Testis (tissue), 2 donors: ENCODE measurements around the gene FGFR2.

Experiments used
- POLR2A ChIP-seq: fragments of 450-650 bp; IDR thresholded peaks from one replicate; pipeline ENCODE4 v1.6.1; 2017; ENCODE audit warnings: antibody characterized with exemption, mild to moderate bottlenecking, moderate library complexity
- TF ChIP-seq, protein P1 (sequence below), 3 experiments: fragments of 450-650 bp in 2 of 3; fragments of 200-600 bp in 1 of 3; sonication (generic) in 1 of 3; IDR thresholded peaks; one replicate each; pipeline ENCODE4 v1.5.1; 2016 to 2019; ENCODE audit warnings: antibody characterized with exemption in 3 of 3, mild to moderate bottlenecking in 2 of 3, moderate library complexity in 1 of 3

DNA sequence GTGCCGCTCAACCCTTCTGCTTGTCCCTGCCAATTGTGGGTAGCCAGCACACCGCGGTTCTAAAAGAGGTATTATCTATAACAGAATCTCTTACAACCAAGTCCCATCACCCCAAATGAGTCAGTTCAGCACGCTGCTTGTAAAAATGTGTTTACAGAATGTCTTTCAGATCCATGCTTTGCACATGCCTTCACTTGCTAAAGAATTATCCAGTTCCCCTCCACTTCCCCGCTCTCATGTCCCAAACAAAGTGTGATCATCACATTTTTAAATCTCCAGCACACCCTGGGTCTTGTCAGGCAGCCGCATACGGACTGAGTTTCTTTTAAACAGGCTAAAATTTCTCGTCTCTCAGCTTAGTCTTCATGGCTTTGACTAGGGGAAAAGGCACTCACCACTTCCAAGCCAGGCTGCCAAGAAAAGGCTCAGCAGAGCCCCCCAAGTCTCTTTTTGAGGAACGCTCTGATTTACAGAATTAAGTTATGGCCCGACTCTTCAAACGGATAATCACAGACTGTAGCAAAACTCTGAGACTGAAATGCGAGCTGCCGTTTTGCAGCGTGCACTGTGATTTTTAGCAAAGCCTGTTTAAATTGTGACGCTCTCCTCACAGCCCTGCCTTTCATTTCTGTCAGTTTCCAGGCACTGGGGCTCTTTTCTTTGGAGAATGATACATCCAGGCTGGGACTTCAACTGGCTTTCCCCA, 29.8 kb upstream of the FGFR2 start:
- TF ChIP-seq, protein P1, sequence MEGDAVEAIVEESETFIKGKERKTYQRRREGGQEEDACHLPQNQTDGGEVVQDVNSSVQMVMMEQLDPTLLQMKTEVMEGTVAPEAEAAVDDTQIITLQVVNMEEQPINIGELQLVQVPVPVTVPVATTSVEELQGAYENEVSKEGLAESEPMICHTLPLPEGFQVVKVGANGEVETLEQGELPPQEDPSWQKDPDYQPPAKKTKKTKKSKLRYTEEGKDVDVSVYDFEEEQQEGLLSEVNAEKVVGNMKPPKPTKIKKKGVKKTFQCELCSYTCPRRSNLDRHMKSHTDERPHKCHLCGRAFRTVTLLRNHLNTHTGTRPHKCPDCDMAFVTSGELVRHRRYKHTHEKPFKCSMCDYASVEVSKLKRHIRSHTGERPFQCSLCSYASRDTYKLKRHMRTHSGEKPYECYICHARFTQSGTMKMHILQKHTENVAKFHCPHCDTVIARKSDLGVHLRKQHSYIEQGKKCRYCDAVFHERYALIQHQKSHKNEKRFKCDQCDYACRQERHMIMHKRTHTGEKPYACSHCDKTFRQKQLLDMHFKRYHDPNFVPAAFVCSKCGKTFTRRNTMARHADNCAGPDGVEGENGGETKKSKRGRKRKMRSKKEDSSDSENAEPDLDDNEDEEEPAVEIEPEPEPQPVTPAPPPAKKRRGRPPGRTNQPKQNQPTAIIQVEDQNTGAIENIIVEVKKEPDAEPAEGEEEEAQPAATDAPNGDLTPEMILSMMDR (IDR thresholded peaks at IDR 0.05): no peak
- TF ChIP-seq POLR2A: no peak
